OCI-LY7 (cell line): Measurements from ENCODE around the gene TOMM5. TPM values are rescaled to one million over a fixed set of nuclear protein-coding genes. Genes with fewer than 3 reads are reported as not detected.

Experiments
- BruUV-seq: library from RNA; stranded (reverse); fragments of 400-500 nt; replicated peaks from 2 replicates; lab custom pipeline; 2021; lab: Mats Ljungman, UMichigan
- CTCF ChIA-PET: fragments of 300-600 bp; sonication (Branson Sonifier 250); formaldehyde crosslinking; loops from one replicate; lab custom pipeline; 2022; ENCODE audit warnings: antibody characterized with exemption; ENCODE audit not compliant: unreplicated experiment; lab: Charles Lee
- POLR2A ChIA-PET: fragments of 300-600 bp; sonication (Branson Sonifier 250); formaldehyde crosslinking; loops from one replicate; lab custom pipeline; 2022; ENCODE audit warnings: antibody characterized with exemption; lab: Charles Lee
- DNase-seq: peaks from one replicate; pipeline ENCODE4 v3.0.0-alpha.2; 2015; ENCODE audit warnings: low spot score
- H2AFZ ChIP-seq: fragments of 200-600 bp; sonication (generic), shearing (Covaris generic); 2 replicates; pipeline ENCODE4 v1.6.1; 2014; ENCODE audit warnings: mild to moderate bottlenecking, antibody characterized with exemption, low read length, moderate library complexity
- H3K27ac ChIP-seq: fragments of 200-600 bp; sonication (generic); 2 replicates; pipeline ENCODE4 v1.5.1; 2014; ENCODE audit warnings: mixed run types, low read depth, mild to moderate bottlenecking, moderate library complexity, low read length, inconsistent platforms; ENCODE audit not compliant: poor library complexity, severe bottlenecking
- H3K36me3 ChIP-seq: fragments of 200-600 bp; sonication (generic); 2 replicates; pipeline ENCODE4 v1.6.1; 2014; ENCODE audit warnings: mild to moderate bottlenecking, antibody characterized with exemption, low read length, moderate library complexity, mixed read lengths; ENCODE audit not compliant: insufficient read depth
- H3K4me1 ChIP-seq: fragments of 200-600 bp; sonication (generic); 2 replicates; pipeline ENCODE4 v1.5.1; 2014; ENCODE audit warnings: mild to moderate bottlenecking, low read length; ENCODE audit not compliant: insufficient read depth, poor library complexity, severe bottlenecking
- H3K4me2 ChIP-seq: fragments of 200-600 bp; sonication (generic); 2 replicates; pipeline ENCODE4 v1.6.1; 2014; ENCODE audit warnings: mild to moderate bottlenecking, low read length
- H3K4me3 ChIP-seq: fragments of 200-600 bp; sonication (generic); 2 replicates; pipeline ENCODE4 v1.5.1; 2014; ENCODE audit warnings: mild to moderate bottlenecking, low read depth, low read length; ENCODE audit not compliant: poor library complexity, severe bottlenecking
- H3K79me2 ChIP-seq: fragments of 200-600 bp; sonication (generic); 2 replicates; pipeline ENCODE4 v1.6.1; 2016; ENCODE audit warnings: low read depth, mild to moderate bottlenecking, low read length, moderate library complexity, mixed read lengths; ENCODE audit not compliant: insufficient read depth
- H3K9me2 ChIP-seq: fragments of 200-600 bp; sonication (generic); 2 replicates; pipeline ENCODE4 v1.6.1; 2016; ENCODE audit warnings: mild to moderate bottlenecking, low read length, mixed read lengths; ENCODE audit not compliant: insufficient read depth
- H3K9me3 ChIP-seq: fragments of 200-600 bp; sonication (generic); 2 replicates; pipeline ENCODE4 v1.6.1; 2014; ENCODE audit warnings: mild to moderate bottlenecking, mixed run types, low read length, mixed read lengths
- H4K20me1 ChIP-seq: fragments of 200-600 bp; sonication (generic); 2 replicates; pipeline ENCODE4 v1.6.1; 2014; ENCODE audit warnings: mild to moderate bottlenecking, antibody characterized with exemption, low read length, moderate library complexity, mixed read lengths; ENCODE audit not compliant: insufficient read depth
- EZH2phosphoT487 ChIP-seq: fragments of 200-600 bp; sonication (generic); IDR thresholded peaks from 2 replicates; pipeline ENCODE4 v1.6.1; 2018; ENCODE audit warnings: low read depth, borderline replicate concordance, mild to moderate bottlenecking, mixed run types, antibody characterized with exemption, low read length, moderate library complexity, mixed read lengths
- intact Hi-C: fragments of 100-400 bp; cut with micrococcal nuclease; formaldehyde crosslinking; loops from one replicate; pipeline ENCODE4 v1.10.0; 2022; ENCODE audit not compliant: unreplicated experiment
- total RNA-seq, 2 experiments: library from RNA; depleted of rRNA in 1 of 2; stranded (reverse); fragments of >200 nt in 1 of 2; shearing (Covaris generic) in 1 of 2; gene quantifications; 2 replicates each; pipeline ENCODE4 v1.2.3, GENCODE V29; 2014 to 2022
- TF ChIP-seq, protein P1 (sequence below): fragments of 200-600 bp; sonication (generic); conservative IDR thresholded peaks from 2 replicates; pipeline ENCODE4 v1.5.1; 2014; ENCODE audit warnings: mild to moderate bottlenecking, antibody characterized with exemption, low read length, moderate library complexity, mixed read lengths

The TOMM5 gene
- total RNA-seq, 2 experiments from 2014 or later, result 132 to 215 TPM

DNA sequence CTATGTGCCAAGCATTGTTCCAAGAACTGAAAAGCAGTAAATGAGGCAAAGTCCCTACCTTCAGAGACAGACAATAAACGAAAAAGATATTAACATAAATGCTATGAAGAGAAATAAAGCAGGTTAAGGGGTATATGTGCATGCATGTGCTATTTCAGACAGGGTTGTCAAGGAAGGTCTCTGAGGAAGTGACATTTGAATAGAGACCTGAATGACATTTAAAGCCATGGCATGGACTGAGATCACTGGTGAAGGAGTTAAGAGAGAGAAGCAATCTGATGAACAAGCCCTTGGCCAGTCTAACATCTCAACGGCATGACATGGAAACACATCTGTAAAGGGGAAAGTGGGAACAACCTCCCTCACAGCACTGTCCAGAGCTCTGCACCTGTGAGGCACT lies 30.7 kb downstream of the TOMM5 start:
- no peaks in the 10 kb centered on the region for H4K20me1 ChIP-seq
- DNase-seq, result no peak
- H3K27ac ChIP-seq, result no peak overlapping the region
- BruUV-seq, result no TSS peak
- intact Hi-C loops, result no loop called here
- TF ChIP-seq EZH2phosphoT487, result no peak
- TF ChIP-seq, protein P1, sequence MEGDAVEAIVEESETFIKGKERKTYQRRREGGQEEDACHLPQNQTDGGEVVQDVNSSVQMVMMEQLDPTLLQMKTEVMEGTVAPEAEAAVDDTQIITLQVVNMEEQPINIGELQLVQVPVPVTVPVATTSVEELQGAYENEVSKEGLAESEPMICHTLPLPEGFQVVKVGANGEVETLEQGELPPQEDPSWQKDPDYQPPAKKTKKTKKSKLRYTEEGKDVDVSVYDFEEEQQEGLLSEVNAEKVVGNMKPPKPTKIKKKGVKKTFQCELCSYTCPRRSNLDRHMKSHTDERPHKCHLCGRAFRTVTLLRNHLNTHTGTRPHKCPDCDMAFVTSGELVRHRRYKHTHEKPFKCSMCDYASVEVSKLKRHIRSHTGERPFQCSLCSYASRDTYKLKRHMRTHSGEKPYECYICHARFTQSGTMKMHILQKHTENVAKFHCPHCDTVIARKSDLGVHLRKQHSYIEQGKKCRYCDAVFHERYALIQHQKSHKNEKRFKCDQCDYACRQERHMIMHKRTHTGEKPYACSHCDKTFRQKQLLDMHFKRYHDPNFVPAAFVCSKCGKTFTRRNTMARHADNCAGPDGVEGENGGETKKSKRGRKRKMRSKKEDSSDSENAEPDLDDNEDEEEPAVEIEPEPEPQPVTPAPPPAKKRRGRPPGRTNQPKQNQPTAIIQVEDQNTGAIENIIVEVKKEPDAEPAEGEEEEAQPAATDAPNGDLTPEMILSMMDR, result no peak
- CTCF ChIA-PET, result no interaction called here
- no peak overlapping the region for H3K4me2 ChIP-seq
- H3K36me3 ChIP-seq, result peaks cover 43% of the 10 kb centered on the region
- peaks cover 22% of the 10 kb centered on the region; the same call in 1 of the 2 replicates for H3K9me3 ChIP-seq
- no peaks in the 10 kb centered on the region for H3K9me2 ChIP-seq
- H3K79me2 ChIP-seq, result no peaks in the 10 kb centered on the region
- H3K4me1 ChIP-seq, result peaks cover 21% of the 10 kb centered on the region
- H3K4me3 ChIP-seq, result no peak overlapping the region
- POLR2A ChIA-PET, result interaction anchor here (0.6 kb wide), 1 partner anchor 24 kb away, joined by 5 read pairs; no protein-coding TSS in a partner anchor
- H2AFZ ChIP-seq, result no peak overlapping the region

DNA sequence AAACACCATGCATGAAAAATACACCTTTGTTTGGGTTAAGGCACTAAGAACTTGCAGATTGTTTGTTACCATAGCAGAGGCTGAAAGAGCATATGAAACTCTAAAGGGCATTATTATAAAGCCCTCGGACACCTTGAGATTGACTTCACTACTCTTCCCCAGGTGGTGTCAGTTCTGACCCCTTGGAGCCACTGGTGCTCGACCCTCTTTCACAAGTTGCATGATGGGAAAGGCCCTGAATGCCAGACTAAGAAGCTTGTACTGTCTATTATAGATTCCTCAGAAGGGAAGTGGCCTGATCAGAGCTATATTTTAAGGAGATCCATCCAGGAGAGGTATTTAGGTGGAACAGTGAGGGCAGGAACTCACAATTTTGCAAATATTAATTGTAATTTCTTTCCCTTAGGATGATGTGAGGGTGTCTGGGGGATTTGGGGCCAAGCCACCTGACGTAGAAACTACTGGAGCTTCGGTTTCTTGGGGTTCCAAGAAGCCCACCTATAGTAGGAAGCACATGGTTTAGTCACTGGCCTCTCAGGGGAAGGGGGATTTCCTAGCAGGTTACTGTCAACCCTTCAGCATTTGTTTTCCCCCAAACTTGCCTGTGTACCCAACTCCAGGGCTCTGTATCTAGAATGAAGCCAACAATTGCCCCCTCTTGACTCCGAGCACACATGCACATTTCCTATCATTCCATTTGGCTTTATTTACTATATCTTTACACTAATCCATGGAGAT lies 32.4 kb downstream of the TOMM5 start:
- Histone ChIP-seq H3K79me2 (no peaks in the 10 kb centered on the region), H3K9me2 (no peaks in the 10 kb centered on the region), H3K9me3 (peaks cover 16% of the 10 kb centered on the region; the same call in 1 of the 2 replicates), H3K4me1 (peaks cover 5% of the 10 kb centered on the region), H3K4me2 (no peak overlapping the region), H4K20me1 (no peaks in the 10 kb centered on the region), H3K36me3 (peaks cover 34% of the 10 kb centered on the region), H3K4me3 (no peak overlapping the region), H3K27ac (no peak overlapping the region), H2AFZ (no peak overlapping the region)
- POLR2A ChIA-PET, result no interaction called here
- CTCF ChIA-PET, result no interaction called here
- BruUV-seq, result no TSS peak
- TF ChIP-seq, protein P1, result no peak
- TF ChIP-seq EZH2phosphoT487, result no peak
- no peak for DNase-seq
- intact Hi-C loops, result no loop called here

DNA sequence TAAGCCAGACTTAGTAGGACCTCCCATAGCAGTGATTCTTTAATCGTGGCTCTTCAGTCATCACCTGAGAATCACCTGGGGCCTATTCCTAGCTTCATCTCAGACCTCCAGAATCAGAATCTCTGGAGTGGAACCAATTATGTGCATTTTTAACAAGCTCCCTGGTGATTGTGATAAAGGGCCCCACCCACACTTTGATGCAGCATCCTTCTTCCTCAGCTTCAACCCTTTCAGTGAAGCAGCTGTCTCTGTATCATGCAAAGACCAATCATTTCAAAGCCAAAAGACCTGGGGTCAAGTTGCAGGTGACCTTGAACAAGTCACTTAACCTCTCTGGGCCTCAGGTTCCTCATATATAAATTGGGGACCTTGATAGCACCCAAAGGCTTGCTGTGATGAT lies 33.3 kb downstream of the TOMM5 start:
- Histone ChIP-seq H3K9me3 (peaks cover 8% of the 10 kb centered on the region; the same call in 1 of the 2 replicates), H3K4me2 (no peak overlapping the region), H3K9me2 (no peaks in the 10 kb centered on the region), H3K4me3 (no peak overlapping the region), H3K79me2 (no peaks in the 10 kb centered on the region), H3K27ac (no peak overlapping the region), H3K36me3 (peaks cover 25% of the 10 kb centered on the region), H2AFZ (no peak overlapping the region), H3K4me1 (peaks cover 5% of the 10 kb centered on the region), H4K20me1 (no peaks in the 10 kb centered on the region)
- ChIA-PET CTCF (no interaction called here), POLR2A (interaction anchor here (2.0 kb wide), 1 partner anchor 10 kb away, joined by 7 read pairs; no protein-coding TSS in a partner anchor)
- DNase-seq, result no peak
- no TSS peak for BruUV-seq
- intact Hi-C loops, result no loop called here
- TF ChIP-seq EZH2phosphoT487, result no peak
- TF ChIP-seq, protein P1, result no peak
